GM18861 (cell line): Measurements from ENCODE around the gene FLVCR1.
"Not testable (repeated sequence)": the region's sequence is repeated elsewhere in the genome, so short reads cannot be mapped to it uniquely, and the experiment has no call there.

ENCODE experiments used
- ATAC-seq: cut with Tn5 transposase; IDR thresholded peaks from one replicate; pipeline ENCODE4 v1.9.1; 2021; ENCODE audit not compliant: unreplicated experiment

The FLVCR1 gene

GRCh38 chr1:212857992-212858460 lies at the start of gene FLVCR1:
FLVCR1 (plus strand) TSS chr1:212858275; CDS start chr1:212858453, 178 bp downstream.
- peak; percentile 87 for ATAC-seq

GRCh38 chr1:212814537-212815334 lies 43.3 kb upstream of the FLVCR1 start:
- no peak for ATAC-seq

DNA sequence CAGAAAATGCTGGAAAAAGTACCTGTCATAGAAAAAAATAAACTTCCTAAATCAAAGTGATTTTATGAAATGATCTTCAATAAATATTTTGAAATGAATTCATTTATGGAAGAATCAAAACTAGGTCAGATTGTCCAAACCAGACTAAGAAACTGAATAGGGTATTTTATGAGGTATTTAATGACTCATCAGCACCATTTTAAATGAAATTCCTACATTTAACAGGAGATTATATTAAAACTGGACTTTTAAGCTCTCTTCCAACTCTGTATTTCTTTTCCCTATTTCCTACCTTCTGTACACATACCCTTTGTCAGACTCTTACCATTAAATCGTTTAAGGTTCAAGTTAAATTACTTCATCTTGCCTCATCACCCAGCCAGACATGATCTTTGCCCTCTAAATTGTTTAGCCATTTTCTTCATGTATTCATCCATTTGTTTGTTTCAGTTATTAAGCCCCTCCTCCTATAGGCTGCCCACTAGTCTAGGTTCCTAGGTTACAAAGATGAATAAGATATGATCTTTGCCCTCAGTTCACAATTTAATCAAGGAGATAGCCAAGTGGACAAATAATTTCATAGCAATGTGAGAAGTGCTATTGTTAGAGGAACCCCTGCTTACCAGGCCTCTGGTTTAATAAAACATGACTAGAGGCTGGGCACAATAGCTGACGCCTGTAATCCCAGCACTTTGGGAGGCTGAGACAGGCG lies 41.4 kb upstream of the FLVCR1 start:
- no peak for ATAC-seq

DNA sequence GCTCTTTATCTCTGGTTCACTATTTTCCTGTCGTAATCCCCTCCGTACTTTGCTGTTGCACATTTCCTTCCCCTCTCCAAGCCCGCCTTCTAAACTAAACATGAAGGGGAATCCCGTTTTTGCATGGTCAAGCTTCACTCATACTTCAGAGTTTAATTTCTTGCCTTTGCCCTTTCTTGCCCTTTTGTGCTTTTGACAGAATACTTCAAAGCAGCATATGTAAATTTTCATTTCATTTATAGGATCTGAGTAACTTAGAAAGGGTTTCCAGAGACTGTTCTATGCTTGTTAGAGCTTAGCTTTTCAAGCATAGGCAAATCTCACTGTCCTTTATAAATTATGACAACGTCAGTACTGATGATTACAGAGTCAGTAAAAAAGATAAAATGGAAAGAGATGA lies 38.3 kb upstream of the FLVCR1 start:
- peak; percentile 74 for ATAC-seq

DNA sequence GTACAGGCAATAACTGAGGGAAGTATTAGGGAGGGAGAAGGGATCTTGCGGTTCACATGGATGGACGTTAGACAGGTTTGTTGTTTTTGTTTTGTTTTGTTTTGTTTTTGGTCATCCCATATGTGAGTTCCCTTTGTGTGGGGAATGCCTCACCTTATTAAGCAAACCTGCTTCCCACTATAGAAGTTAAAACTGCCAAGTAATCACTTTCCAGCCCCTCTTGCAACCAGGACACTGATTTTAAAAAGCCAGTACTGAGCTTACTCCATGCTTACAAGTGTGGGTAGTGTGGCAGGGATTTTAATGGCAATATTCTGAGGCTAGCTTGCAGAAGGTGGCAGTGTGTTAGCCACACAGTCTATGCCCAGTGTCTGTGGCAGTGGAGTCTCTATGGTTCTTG lies 37.1 kb upstream of the FLVCR1 start:
- ATAC-seq: no peak

DNA sequence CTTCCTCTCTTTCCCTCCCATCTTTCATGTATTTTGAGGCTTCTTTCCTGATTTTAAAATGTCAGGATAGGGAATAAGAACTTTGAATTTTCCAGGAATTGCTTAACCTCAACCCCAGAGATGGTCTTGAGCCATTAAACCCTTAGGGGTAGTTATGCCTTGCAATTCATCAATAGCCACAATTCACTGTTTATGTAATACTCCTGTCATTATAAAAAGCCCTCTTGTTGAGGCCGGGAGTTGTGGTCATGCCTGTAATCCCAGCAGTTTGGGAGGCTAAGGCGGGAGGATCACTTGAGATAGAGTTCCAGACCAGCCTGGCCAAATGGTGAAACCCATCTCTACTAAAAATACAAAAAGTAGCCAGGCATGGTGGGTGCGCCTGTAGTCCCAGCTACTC lies 35.1 kb upstream of the FLVCR1 start:
- ATAC-seq: no peak

GRCh38 chr1:212824201-212824600 lies 33.9 kb upstream of the FLVCR1 start:
- ATAC-seq: no peak

DNA sequence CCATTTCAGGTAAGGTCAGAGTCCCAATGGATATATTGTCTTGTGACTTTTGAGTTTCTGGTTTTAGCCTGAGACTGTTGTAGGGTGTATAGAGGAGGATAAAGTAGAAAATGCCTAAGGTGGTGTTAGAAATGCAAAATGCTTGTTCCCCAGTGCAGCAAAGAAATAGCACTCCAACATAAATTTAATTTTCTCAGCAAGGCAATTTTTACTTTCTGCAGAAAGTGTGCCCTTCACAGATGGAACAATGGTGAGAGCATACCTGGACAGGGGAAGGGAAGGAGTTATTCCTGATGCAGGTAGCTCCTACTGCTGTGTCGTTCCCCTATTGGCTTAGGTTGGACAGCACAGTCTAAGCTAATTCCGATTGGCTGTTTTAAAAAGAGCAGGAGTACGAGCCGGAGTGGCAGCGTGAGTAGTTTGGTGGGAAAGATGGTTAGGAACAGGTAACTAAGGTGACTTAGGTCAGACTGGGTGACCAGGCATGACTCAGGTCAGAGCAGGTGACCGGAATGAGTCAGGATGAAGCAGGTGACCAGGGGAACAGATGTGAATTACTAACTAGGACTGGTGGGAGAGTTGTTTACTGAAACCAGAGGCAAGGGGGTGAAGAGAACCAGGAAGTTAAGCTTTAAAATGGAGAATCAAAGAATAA lies 32.1 kb upstream of the FLVCR1 start:
- no peak for ATAC-seq

DNA sequence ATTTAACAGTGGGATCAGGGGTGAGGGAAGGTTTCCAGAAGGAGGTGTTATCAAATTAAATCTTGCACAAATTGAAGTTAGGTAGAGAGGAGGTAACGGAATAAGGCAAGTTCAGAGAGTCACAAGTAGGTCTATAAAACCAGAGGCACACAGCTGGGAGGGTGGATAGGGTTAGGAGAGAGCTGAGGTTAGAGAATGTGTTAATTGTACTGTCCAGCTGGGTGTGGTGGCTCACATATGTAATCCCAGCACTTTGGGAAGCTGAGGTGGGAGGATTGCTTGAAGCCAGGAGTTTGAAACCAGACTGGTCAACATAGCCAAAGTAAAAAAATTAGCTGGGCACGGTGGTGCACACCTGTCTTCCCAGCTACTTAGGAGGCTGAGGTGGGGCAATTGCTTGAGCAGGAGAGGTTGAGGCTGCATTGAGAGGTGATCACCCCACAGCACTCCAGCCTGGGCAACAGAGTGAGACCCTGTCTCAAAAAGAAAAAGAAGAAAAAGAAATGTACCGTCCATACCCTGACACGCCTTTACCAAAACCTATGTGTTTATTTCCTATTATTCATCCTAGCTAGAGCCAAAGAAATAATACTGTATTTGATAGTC lies 30.8 kb upstream of the FLVCR1 start:
- no peak for ATAC-seq

DNA sequence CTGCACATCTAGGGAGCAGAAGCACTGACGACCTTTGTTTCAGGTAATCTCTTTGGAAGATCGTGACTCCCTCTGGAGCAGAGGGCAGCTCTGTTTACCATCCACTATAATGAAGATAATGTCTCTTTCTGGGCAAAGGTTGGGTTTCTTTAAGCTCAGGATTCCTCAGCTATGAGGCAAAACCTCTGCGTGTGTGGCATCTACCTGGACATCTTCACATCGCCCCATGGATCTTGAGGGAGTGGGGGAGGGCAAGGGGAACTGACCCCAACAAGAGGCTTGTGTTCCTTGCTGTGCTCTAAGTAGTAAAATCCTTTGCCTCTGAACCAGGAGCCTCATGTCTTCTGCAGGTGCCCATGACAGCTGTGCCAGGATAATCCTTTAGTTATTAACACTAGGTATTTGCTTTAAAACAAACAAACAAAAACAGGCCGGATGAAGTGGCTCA lies 30.2 kb upstream of the FLVCR1 start:
- no peak for ATAC-seq

DNA sequence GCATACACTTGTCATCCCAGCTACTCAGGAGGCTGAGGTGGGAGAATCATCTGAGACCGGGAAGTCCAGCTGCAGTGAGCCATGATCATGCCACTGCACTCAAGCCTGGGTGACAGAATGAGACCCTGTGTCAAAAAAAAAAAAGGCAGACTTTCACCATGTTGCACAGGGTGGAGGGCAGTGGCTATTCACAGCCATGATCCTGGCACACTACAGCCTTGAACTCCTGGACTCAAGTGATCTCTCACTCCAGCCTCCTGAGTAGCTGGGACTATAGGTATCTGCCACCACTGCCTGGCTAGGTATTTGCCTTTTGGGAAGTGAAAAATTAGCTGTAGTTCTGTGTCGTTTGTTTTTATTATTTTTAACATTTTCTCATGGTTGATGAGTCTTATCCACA lies 29.7 kb upstream of the FLVCR1 start:
- ATAC-seq: no peak

DNA sequence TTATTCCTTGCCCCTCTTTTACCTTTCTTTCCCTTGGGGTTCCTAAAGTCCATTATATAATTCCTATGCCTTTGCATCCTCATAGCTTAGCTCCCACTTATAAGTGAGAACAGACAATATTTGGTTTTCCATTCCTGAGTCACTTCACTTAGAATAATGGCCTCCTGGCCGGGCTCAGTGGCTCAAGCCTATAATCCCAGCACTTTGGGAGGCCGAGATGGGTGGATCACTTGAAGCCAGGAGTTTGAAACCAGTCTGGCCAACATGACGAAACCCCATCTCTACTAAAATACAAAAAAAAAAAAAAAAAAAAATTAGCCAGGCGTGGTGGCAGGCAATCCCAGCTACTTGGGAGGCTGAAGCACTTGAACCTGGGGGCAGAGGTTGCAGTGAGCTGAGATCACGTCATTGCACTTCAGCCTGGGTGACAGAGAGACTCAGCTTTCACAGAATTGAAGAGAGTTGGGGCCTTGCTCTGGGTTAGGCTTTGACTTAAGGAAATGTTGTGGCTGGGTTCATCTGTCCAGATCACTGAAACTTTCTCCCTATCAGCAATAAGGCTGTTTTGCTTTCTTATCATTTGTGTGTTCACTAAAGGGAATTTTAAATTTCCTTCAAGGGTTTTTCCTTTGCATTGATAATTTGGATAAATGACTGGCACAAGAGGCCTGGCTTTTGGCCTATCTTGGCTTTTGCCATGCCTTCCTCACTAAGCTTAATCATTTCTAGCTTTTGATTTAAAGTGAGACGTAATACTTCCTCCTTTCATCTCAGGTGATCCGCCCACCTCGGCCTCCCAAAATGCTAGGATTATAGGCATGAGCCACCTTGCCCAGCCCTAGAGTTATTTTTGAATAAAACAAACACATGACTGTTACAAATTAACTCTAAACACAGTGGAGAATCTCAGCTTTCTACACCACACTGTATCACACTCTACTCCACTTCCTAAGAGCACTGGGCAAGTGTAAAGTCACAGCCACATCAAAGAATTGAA lies 24.6 kb upstream of the FLVCR1 start:
- peak; percentile 98 for ATAC-seq

DNA sequence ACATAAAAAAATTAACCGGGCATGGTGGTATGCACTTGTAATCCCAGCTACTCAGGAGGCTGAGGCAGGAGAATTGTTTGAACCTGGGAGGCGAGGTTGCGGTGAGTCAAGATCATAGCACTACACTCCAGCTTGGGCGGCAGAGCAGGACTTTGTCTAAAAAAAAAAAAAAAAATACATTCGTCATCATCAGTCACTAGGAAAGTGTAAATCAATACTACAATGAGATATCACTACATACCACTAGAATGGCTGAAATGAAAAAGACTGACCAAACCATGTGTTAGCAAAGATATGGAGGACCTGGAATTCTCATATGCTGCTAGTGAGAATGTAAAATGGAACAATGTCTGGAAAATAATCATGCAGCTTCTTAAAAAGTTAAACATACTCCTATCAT lies 19.9 kb upstream of the FLVCR1 start:
- no peak for ATAC-seq

GRCh38 chr1:212844521-212844920 lies 13.6 kb upstream of the FLVCR1 start:
- ATAC-seq: not testable (repeated sequence)

GRCh38 chr1:212847549-212847948 lies 10.5 kb upstream of the FLVCR1 start, which contains the start of gene SPATA45:
SPATA45 (minus strand) TSS chr1:212847649; CDS start chr1:212836149, 11,500 bp downstream.
- no peak for ATAC-seq

DNA sequence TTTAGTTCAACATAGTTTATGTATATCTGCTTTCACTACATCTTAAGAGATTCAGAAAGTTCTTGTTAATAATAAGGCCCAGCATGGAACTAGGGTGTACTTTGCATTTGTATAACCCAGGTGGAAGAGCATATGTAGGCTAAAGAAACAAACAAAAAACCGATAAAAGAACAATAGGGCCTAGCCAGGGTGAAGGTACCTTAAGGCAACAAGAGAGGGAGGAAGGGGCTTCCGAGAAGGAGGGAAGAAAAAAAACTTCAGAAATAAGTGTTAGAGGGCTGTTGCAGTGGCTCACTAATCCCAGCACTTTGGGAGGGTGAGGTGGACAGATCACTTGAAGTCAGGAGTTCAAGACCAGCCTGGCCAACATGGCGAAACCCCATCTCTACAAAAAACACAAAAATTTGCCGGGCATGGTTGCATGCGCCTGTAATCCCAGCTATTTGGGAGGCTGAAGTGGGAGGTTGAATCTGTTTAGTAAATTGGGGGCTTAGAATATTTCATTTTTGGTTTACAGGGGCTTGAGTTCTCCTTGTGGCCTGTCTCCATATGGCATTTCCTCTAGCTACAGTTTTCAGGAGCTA lies 5.9 kb upstream of the FLVCR1 start:
- no peak for ATAC-seq

GRCh38 chr1:212853658-212854057 lies 4.4 kb upstream of the FLVCR1 start:
- ATAC-seq: no peak

DNA sequence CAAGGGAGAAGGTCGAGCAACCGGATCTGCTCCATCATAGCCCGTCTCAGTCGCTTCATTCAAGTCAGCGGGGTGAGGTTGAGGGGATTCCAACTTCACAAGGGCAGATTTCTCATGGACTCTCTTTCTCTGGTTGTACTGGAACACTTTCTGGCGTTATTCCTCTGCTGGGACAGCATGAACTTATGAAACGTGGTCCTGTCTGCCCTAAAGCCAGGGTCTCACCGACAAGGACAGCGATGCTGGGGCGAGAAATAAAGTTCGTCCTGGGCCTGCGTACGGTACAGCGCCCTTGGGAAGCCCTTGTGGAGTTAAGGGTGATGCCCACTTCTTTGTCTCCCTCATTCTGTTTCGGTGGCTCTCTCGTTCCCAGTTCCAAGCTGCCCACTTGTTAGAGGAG lies 1.3 kb upstream of the FLVCR1 start:
- ATAC-seq: no peak

DNA sequence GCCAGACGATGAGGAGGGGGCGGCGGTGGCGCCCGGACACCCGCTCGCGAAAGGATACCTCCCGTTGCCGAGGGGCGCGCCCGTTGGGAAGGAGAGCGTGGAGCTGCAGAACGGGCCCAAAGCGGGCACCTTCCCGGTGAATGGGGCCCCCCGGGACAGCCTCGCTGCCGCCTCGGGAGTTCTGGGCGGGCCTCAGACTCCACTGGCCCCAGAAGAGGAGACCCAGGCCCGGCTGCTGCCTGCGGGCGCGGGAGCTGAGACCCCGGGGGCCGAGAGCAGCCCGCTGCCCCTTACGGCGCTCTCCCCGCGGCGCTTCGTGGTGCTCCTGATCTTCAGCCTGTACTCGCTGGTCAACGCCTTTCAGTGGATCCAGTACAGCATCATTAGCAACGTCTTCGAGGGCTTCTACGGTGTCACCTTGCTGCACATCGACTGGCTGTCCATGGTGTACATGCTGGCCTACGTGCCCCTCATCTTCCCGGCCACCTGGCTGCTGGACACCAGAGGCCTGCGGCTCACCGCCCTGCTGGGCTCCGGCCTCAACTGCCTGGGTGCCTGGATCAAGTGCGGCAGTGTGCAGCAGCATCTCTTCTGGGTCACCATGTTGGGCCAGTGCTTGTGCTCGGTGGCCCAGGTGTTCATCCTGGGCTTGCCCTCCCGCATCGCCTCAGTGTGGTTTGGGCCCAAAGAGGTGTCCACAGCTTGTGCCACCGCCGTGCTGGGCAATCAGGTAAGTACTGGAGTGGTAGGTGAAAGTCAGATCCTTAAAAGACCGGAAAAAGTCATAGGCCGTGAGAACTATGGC lies 588 bp downstream of the FLVCR1 start:
- no peak for ATAC-seq
